GM15510 (cell line): ENCODE results near the gene CMIP.

Experiments
- POLR2A ChIP-seq: IDR thresholded peaks from 3 replicates; pipeline ENCODE4 v1.6.1; 2011; ENCODE audit warnings: borderline replicate concordance; ENCODE audit not compliant: insufficient read length; ENCODE audit errors: extremely low read depth

CMIP gene

GRCh38 chr16:81592353-81592866 is 147.8 kb downstream of the CMIP start:
- TF ChIP-seq POLR2A, result no peak

GRCh38 chr16:81593481-81593880 is 148.9 kb downstream of the CMIP start:
- no peak for TF ChIP-seq POLR2A

- no peak for TF ChIP-seq POLR2A
Measured at GRCh38 chr16:81595629-81596292, 151.2 kb downstream of the CMIP start.

GRCh38 chr16:81597079-81597658 is 152.6 kb downstream of the CMIP start:
- no peak for TF ChIP-seq POLR2A

- no peak for TF ChIP-seq POLR2A
Measured at GRCh38 chr16:81598083-81598482, 153.5 kb downstream of the CMIP start.

- TF ChIP-seq POLR2A, result no peak
Measured at GRCh38 chr16:81599034-81599744, 154.6 kb downstream of the CMIP start.

GRCh38 chr16:81600275-81600674 is 155.7 kb downstream of the CMIP start:
- TF ChIP-seq POLR2A, result no peak

GRCh38 chr16:81601008-81601428 is 156.4 kb downstream of the CMIP start:
- TF ChIP-seq POLR2A, result no peak

- TF ChIP-seq POLR2A, result no peak
Measured at GRCh38 chr16:81601601-81602255, 157.1 kb downstream of the CMIP start.

- TF ChIP-seq POLR2A, result no peak
Measured at GRCh38 chr16:81602256-81602776, 157.7 kb downstream of the CMIP start.

- no peak for TF ChIP-seq POLR2A
Measured at GRCh38 chr16:81602792-81603191, 158.2 kb downstream of the CMIP start.

GRCh38 chr16:81604960-81605383 is 160.4 kb downstream of the CMIP start:
- no peak for TF ChIP-seq POLR2A

- TF ChIP-seq POLR2A, result no peak
Measured at GRCh38 chr16:81606039-81606438, 161.4 kb downstream of the CMIP start.

- TF ChIP-seq POLR2A, result no peak
Measured at GRCh38 chr16:81607006-81607405, 162.4 kb downstream of the CMIP start.
